KMS-11 (cell line): ENCODE data around the gene GTF2F2.

ENCODE experiments used
- H2AFZ ChIP-seq: fragments of 200-600 bp; sonication (generic); 2 replicates; pipeline ENCODE4 v1.6.1; 2016; ENCODE audit warnings: antibody characterized with exemption, mixed run types, low read depth
- H3K27ac ChIP-seq: fragments of 200-600 bp; sonication (generic); 2 replicates; pipeline ENCODE4 v1.6.1; 2016; ENCODE audit warnings: mild to moderate bottlenecking, mixed run types
- H3K27me3 ChIP-seq: fragments of 200-600 bp; sonication (generic); 2 replicates; pipeline ENCODE4 v1.6.1; 2017; ENCODE audit warnings: mild to moderate bottlenecking, low read depth, mixed run types, moderate library complexity; ENCODE audit not compliant: insufficient read depth
- H3K36me3 ChIP-seq: fragments of 200-600 bp; sonication (generic); 2 replicates; pipeline ENCODE4 v1.6.1; 2017; ENCODE audit warnings: mild to moderate bottlenecking, mixed run types; ENCODE audit not compliant: insufficient read depth
- H3K4me1 ChIP-seq: fragments of 200-600 bp; sonication (generic); 2 replicates; pipeline ENCODE4 v1.6.1; 2016; ENCODE audit warnings: mild to moderate bottlenecking, low read depth, mixed run types; ENCODE audit not compliant: poor library complexity, severe bottlenecking
- H3K4me2 ChIP-seq: fragments of 200-600 bp; sonication (generic); 2 replicates; pipeline ENCODE4 v1.7.0; 2016; ENCODE audit warnings: mild to moderate bottlenecking, mixed run types
- H3K4me3 ChIP-seq: fragments of 200-600 bp; sonication (generic); IDR thresholded peaks from 2 replicates; pipeline ENCODE4 v1.6.1; 2017; ENCODE audit warnings: low read depth, low read length, mixed read lengths; ENCODE audit not compliant: insufficient read depth
- H3K79me2 ChIP-seq: fragments of 200-600 bp; sonication (generic); 2 replicates; pipeline ENCODE4 v1.6.1; 2016; ENCODE audit warnings: low read depth, mixed run types; ENCODE audit not compliant: insufficient read depth
- H3K9ac ChIP-seq: fragments of 200-600 bp; sonication (generic); 2 replicates; pipeline ENCODE4 v1.6.1; 2016; ENCODE audit warnings: mild to moderate bottlenecking, mixed run types
- H4K20me1 ChIP-seq: fragments of 200-600 bp; sonication (generic); 2 replicates; pipeline ENCODE4 v1.6.1; 2016; ENCODE audit warnings: mild to moderate bottlenecking, mixed run types; ENCODE audit not compliant: insufficient read depth
- CTCF ChIP-seq: fragments of 200-600 bp; sonication (generic); conservative IDR thresholded peaks from 2 replicates; pipeline ENCODE4 v1.6.1; 2017; ENCODE audit warnings: low read depth, mild to moderate bottlenecking, antibody characterized with exemption, low read length, moderate library complexity, mixed read lengths

The GTF2F2 gene

GRCh38 chr13:45219123-45219891, 99.0 kb downstream of the GTF2F2 start:
- H3K4me2 ChIP-seq, result no peak overlapping the region
- no peaks in the 10 kb centered on the region for H3K79me2 ChIP-seq
- H4K20me1 ChIP-seq, result no peaks in the 10 kb centered on the region
- no peak for TF ChIP-seq CTCF
- no peak overlapping the region for H3K4me3 ChIP-seq
- no peak overlapping the region for H3K9ac ChIP-seq
- peaks cover 34% of the 10 kb centered on the region for H3K4me1 ChIP-seq
- no peaks in the 10 kb centered on the region for H3K27me3 ChIP-seq
- no peak overlapping the region for H2AFZ ChIP-seq
- no peaks in the 10 kb centered on the region for H3K36me3 ChIP-seq
- no peak overlapping the region for H3K27ac ChIP-seq

- Histone ChIP-seq H3K4me1 (peaks cover 30% of the 10 kb centered on the region), H3K27me3 (no peaks in the 10 kb centered on the region), H3K4me2 (no peak overlapping the region), H3K4me3 (no peak overlapping the region), H4K20me1 (no peaks in the 10 kb centered on the region), H3K27ac (no peak overlapping the region), H2AFZ (no peak overlapping the region), H3K9ac (no peak overlapping the region), H3K79me2 (no peaks in the 10 kb centered on the region), H3K36me3 (no peaks in the 10 kb centered on the region)
- no peak for TF ChIP-seq CTCF
These were observed 99.6 kb downstream of the GTF2F2 start for GRCh38 chr13:45219938-45220375.

GRCh38 chr13:45220403-45220802, 100.1 kb downstream of the GTF2F2 start:
- no peak overlapping the region for H2AFZ ChIP-seq
- H3K4me3 ChIP-seq, result no peak overlapping the region
- no peaks in the 10 kb centered on the region for H4K20me1 ChIP-seq
- no peaks in the 10 kb centered on the region for H3K36me3 ChIP-seq
- no peak overlapping the region for H3K9ac ChIP-seq
- no peak overlapping the region for H3K27ac ChIP-seq
- H3K4me1 ChIP-seq, result peaks cover 25% of the 10 kb centered on the region
- no peaks in the 10 kb centered on the region for H3K79me2 ChIP-seq
- no peaks in the 10 kb centered on the region for H3K27me3 ChIP-seq
- H3K4me2 ChIP-seq, result no peak overlapping the region
- no peak for TF ChIP-seq CTCF

GRCh38 chr13:45222516-45222915, 102.2 kb downstream of the GTF2F2 start:
- H3K27ac ChIP-seq, result no peak overlapping the region
- TF ChIP-seq CTCF, result no peak
- no peak overlapping the region for H3K4me3 ChIP-seq
- H3K36me3 ChIP-seq, result no peaks in the 10 kb centered on the region
- H3K79me2 ChIP-seq, result no peaks in the 10 kb centered on the region
- H3K4me1 ChIP-seq, result peaks cover 14% of the 10 kb centered on the region
- no peaks in the 10 kb centered on the region for H4K20me1 ChIP-seq
- H3K4me2 ChIP-seq, result no peak overlapping the region
- no peaks in the 10 kb centered on the region for H3K27me3 ChIP-seq
- no peak overlapping the region for H2AFZ ChIP-seq
- H3K9ac ChIP-seq, result no peak overlapping the region
